Lower leg skin (tissue), 4 donors: ENCODE data around the gene B3GNT2. TPM values are rescaled to one million over a fixed set of nuclear protein-coding genes. Genes with fewer than 3 reads are reported as not detected.
A peak's percentile ranks its signal among the peaks of the same experiment; 100 is the strongest.

Source experiments
- DNase-seq, 2 donors: peaks; one replicate each; pipeline ENCODE4 v3.0.0-alpha.2; 2019; ENCODE audit warnings: low spot score in 2 of 2
- H3K4me3 ChIP-seq: fragments of 200-600 bp; sonication (generic); 2 replicates; pipeline ENCODE4 v1.5.1; 2017; ENCODE audit warnings: mild to moderate bottlenecking, low read depth; ENCODE audit not compliant: poor library complexity, severe bottlenecking
- CTCF ChIP-seq, 3 donors: fragments of 450-650 bp; IDR thresholded peaks; one replicate each; pipeline ENCODE4 v1.5.1; 2016; ENCODE audit warnings: antibody characterized with exemption in 3 of 3, mild to moderate bottlenecking in 3 of 3, moderate library complexity in 2 of 3
- POLR2A ChIP-seq, 2 donors: fragments of 450-650 bp; IDR thresholded peaks; one replicate each; pipeline ENCODE4 v1.6.1; 2016 to 2017; ENCODE audit warnings: antibody characterized with exemption in 2 of 2, mild to moderate bottlenecking in 1 of 2, moderate library complexity in 1 of 2
- WGBS, 2 donors: methylation state at CpG; one replicate each; pipeline ENCODE4 v1.1.5; 2018; 5-methylcytosine and 5-hydroxymethylcytosine counted together
- intact Hi-C: fragments of 100-400 bp; cut with DNase I; formaldehyde crosslinking; loops from one replicate; pipeline ENCODE4 v1.15.0; 2023; ENCODE audit warnings: low total_unique reads
- total RNA-seq, 4 donors: library from RNA; depleted of rRNA; stranded (reverse); fragments of >200 nt; gene quantifications; one replicate each; pipeline ENCODE4 v1.1.0, GENCODE V29; 2016

The B3GNT2 gene
- total RNA-seq, 4 donors from 2014 or later, result 17.9 to 31.1 (median 19.9) TPM

GRCh38 chr2:62206024-62206423 is 10.1 kb downstream of the B3GNT2 start:
- intact Hi-C loops, result no loop called here
- TF ChIP-seq CTCF (IDR thresholded peaks at IDR 0.05), result no peak
- TF ChIP-seq POLR2A (IDR thresholded peaks at IDR 0.05), result no peak
- 95% methylated on average over 5 of the region's 5 CpGs for WGBS, 2 donors
- peak in 1 of 2 donors; percentile 77 for DNase-seq
- no peak overlapping the region for H3K4me3 ChIP-seq

- no peak overlapping the region for H3K4me3 ChIP-seq
- DNase-seq, result peak in 1 of 2 donors; percentile 37
- intact Hi-C loops, result no loop called here
- WGBS, 2 donors, result 91 to 95% methylated on average over 10 of the region's 10 CpGs
- no peak for TF ChIP-seq CTCF (IDR thresholded peaks at IDR 0.05)
- TF ChIP-seq POLR2A (IDR thresholded peaks at IDR 0.05), result no peak
Measured at GRCh38 chr2:62207491-62207890, 11.6 kb downstream of the B3GNT2 start.

GRCh38 chr2:62208074-62208757 is 12.3 kb downstream of the B3GNT2 start:
- DNase-seq, result peak in 1 of 2 donors; percentile 53
- 78 to 82% methylated on average over 4 of the region's 4 CpGs for WGBS, 2 donors
- no peak overlapping the region for H3K4me3 ChIP-seq
- intact Hi-C loops, result no loop called here
- no peak for TF ChIP-seq POLR2A (IDR thresholded peaks at IDR 0.05)
- no peak for TF ChIP-seq CTCF (IDR thresholded peaks at IDR 0.05)

- peak in 1 of 2 donors; percentile 34 for DNase-seq
- 86 to 90% methylated on average over 5 of the region's 5 CpGs for WGBS, 2 donors
- intact Hi-C loops, result no loop called here
- no peak overlapping the region for H3K4me3 ChIP-seq
- TF ChIP-seq CTCF (IDR thresholded peaks at IDR 0.05) (no peak), POLR2A (IDR thresholded peaks at IDR 0.05) (no peak)
Measured at GRCh38 chr2:62208758-62209114, 12.8 kb downstream of the B3GNT2 start.

GRCh38 chr2:62209427-62209991 is 13.6 kb downstream of the B3GNT2 start:
- intact Hi-C loops, result no loop called here
- no peak for TF ChIP-seq POLR2A (IDR thresholded peaks at IDR 0.05)
- no peak for TF ChIP-seq CTCF (IDR thresholded peaks at IDR 0.05)
- WGBS, 2 donors, result 85 to 94% methylated on average over 8 of the region's 8 CpGs
- no peak overlapping the region for H3K4me3 ChIP-seq
- DNase-seq, result peak in 1 of 2 donors; percentile 81
